Caco-2 (cell line): ENCODE data around the gene NFIA. TPM values are rescaled to one million over a fixed set of nuclear protein-coding genes. Genes with fewer than 3 reads are reported as not detected.

Source experiments
- BruUV-seq: library from RNA; stranded (reverse); fragments of 400-500 nt; replicated peaks from 2 replicates; lab custom pipeline; 2021; lab: Mats Ljungman, UMichigan
- CTCF ChIA-PET: fragments of 300-600 bp; sonication (Branson Sonifier 250); formaldehyde crosslinking; loops from one replicate; lab custom pipeline; 2022; ENCODE audit warnings: antibody characterized with exemption; lab: Charles Lee
- POLR2A ChIA-PET: fragments of 300-600 bp; sonication (Branson Sonifier 250); formaldehyde crosslinking; loops from one replicate; lab custom pipeline; 2022; ENCODE audit warnings: antibody characterized with exemption; lab: Charles Lee
- DNase-seq, 2 experiments: peaks; one replicate each; pipeline versions ENCODE4 v3.0.0 to v3.0.0-alpha.2; 2020 to 2022
- H3K27me3 ChIP-seq: replicated peaks from 2 replicates; pipeline ENCODE4 v1.6.0; 2011; ENCODE audit warnings: low read length; ENCODE audit not compliant: control insufficient read depth, insufficient read depth
- H3K36me3 ChIP-seq: 2 replicates; pipeline ENCODE4 v1.5.1; 2011; ENCODE audit warnings: low read length; ENCODE audit not compliant: control insufficient read depth, insufficient read depth
- H3K4me1 ChIP-seq: fragments of 250-450 bp; sonication (Bioruptor Pico); 2 replicates; pipeline ENCODE4 v1.5.1; 2020; ENCODE audit warnings: mild to moderate bottlenecking
- H3K4me3 ChIP-seq: 2 replicates; pipeline ENCODE4 v1.5.1; 2011; ENCODE audit warnings: low read depth, mild to moderate bottlenecking, control low read depth, low read length
- H3K9me3 ChIP-seq: fragments of 250-450 bp; sonication (Bioruptor Pico); 2 replicates; pipeline ENCODE4 v1.5.1; 2020; ENCODE audit warnings: mild to moderate bottlenecking, moderate library complexity
- H3K27ac Mint-ChIP-seq: one replicate; pipeline ENCODE4 v1.8.0; 2022; ENCODE audit warnings: mixed read lengths; ENCODE audit not compliant: unreplicated experiment
- H3K27me3 Mint-ChIP-seq: one replicate; pipeline ENCODE4 v1.8.0; 2022; ENCODE audit warnings: mixed read lengths; ENCODE audit not compliant: insufficient read depth, unreplicated experiment
- H3K36me3 Mint-ChIP-seq: one replicate; pipeline ENCODE4 v1.8.0; 2022; ENCODE audit warnings: mild to moderate bottlenecking, mixed read lengths; ENCODE audit not compliant: insufficient read depth, unreplicated experiment
- H3K4me1 Mint-ChIP-seq: one replicate; pipeline ENCODE4 v1.8.0; 2022; ENCODE audit warnings: low read depth, mixed read lengths; ENCODE audit not compliant: unreplicated experiment
- H3K4me3 Mint-ChIP-seq: one replicate; pipeline ENCODE4 v1.8.0; 2022; ENCODE audit warnings: mild to moderate bottlenecking, moderate library complexity, mixed read lengths; ENCODE audit not compliant: unreplicated experiment
- H3K9me3 Mint-ChIP-seq: one replicate; pipeline ENCODE4 v1.8.0; 2022; ENCODE audit warnings: mixed read lengths; ENCODE audit not compliant: unreplicated experiment
- CTCF ChIP-seq, 2 experiments: fragments of 200-600 bp in 1 of 2; IDR thresholded peaks; 1 replicate in 1 of 2; 2 replicates in 1 of 2; pipeline versions ENCODE4 v1.5.1 to v1.8.0; 2011 to 2022; ENCODE audit warnings: antibody characterized with exemption in 1 of 2, control low read depth in 1 of 2, inconsistent platforms in 1 of 2, low read depth in 1 of 2, low read length in 1 of 2, mild to moderate bottlenecking in 1 of 2, moderate library complexity in 1 of 2; ENCODE audit not compliant: insufficient read depth in 1 of 2, severe bottlenecking in 1 of 2, unreplicated experiment in 1 of 2
- intact Hi-C: fragments of 100-400 bp; cut with micrococcal nuclease; formaldehyde crosslinking; loops from one replicate; pipeline ENCODE4 v1.10.0; 2022; ENCODE audit not compliant: unreplicated experiment
- total RNA-seq: library from RNA; stranded (reverse); gene quantifications from 2 replicates; pipeline ENCODE4 v1.2.3, GENCODE V29; 2022

Gene NFIA
- total RNA-seq, 1 experiment from 2014 or later = 1.4 TPM

- Mint-ChIP-seq H3K27ac (no peak overlapping the region), H3K4me3 (no peak overlapping the region), H3K9me3 (no peaks in the 10 kb centered on the region), H3K36me3 (no peaks in the 10 kb centered on the region), H3K4me1 (no peaks in the 10 kb centered on the region), H3K27me3 (no peaks in the 10 kb centered on the region)
- Histone ChIP-seq H3K9me3 (no peaks in the 10 kb centered on the region), H3K4me1 (no peaks in the 10 kb centered on the region), H3K27me3 (no peaks in the 10 kb centered on the region), H3K36me3 (no peaks in the 10 kb centered on the region), H3K4me3 (no peak overlapping the region)
- TF ChIP-seq CTCF (IDR thresholded peaks at IDR 0.05; ENCODE audit: insufficient read depth in 1 of 2, low read depth in 1 of 2, low read length in 1 of 2, severe bottlenecking in 1 of 2, unreplicated experiment in 1 of 2) = no peak
- ChIA-PET POLR2A (no interaction called here), CTCF (no interaction called here)
- intact Hi-C loops = no loop called here
- BruUV-seq = no TSS peak
- no peak for DNase-seq
These were observed 25.3 kb downstream of the NFIA start for GRCh38 chr1:61107638-61108037.

- Histone ChIP-seq H3K4me1 (no peaks in the 10 kb centered on the region), H3K27me3 (no peaks in the 10 kb centered on the region), H3K9me3 (no peaks in the 10 kb centered on the region), H3K4me3 (no peak overlapping the region), H3K36me3 (no peaks in the 10 kb centered on the region)
- H3K9me3 Mint-ChIP-seq = peaks cover 10% of the 10 kb centered on the region
- POLR2A ChIA-PET = no interaction called here
- no peaks in the 10 kb centered on the region for H3K36me3 Mint-ChIP-seq
- peaks cover 7% of the 10 kb centered on the region for H3K4me1 Mint-ChIP-seq
- intact Hi-C loops = no loop called here
- no peak for DNase-seq
- CTCF ChIA-PET = no interaction called here
- BruUV-seq = no TSS peak
- no peak overlapping the region for H3K27ac Mint-ChIP-seq
- H3K4me3 Mint-ChIP-seq = no peak overlapping the region
- TF ChIP-seq CTCF (IDR thresholded peaks at IDR 0.05; ENCODE audit: insufficient read depth in 1 of 2, low read depth in 1 of 2, low read length in 1 of 2, severe bottlenecking in 1 of 2, unreplicated experiment in 1 of 2) = no peak
- no peaks in the 10 kb centered on the region for H3K27me3 Mint-ChIP-seq
These were observed 26.8 kb downstream of the NFIA start for GRCh38 chr1:61109158-61109557.

- Histone ChIP-seq H3K4me1 (peaks cover 5% of the 10 kb centered on the region; the same call in 1 of the 2 replicates), H3K36me3 (no peaks in the 10 kb centered on the region), H3K9me3 (no peaks in the 10 kb centered on the region), H3K4me3 (no peak overlapping the region), H3K27me3 (no peaks in the 10 kb centered on the region)
- Mint-ChIP-seq H3K27ac (no peak overlapping the region), H3K9me3 (peaks cover 10% of the 10 kb centered on the region), H3K4me3 (no peak overlapping the region), H3K27me3 (no peaks in the 10 kb centered on the region), H3K36me3 (no peaks in the 10 kb centered on the region), H3K4me1 (peaks cover 7% of the 10 kb centered on the region)
- no peak for DNase-seq
- TF ChIP-seq CTCF (IDR thresholded peaks at IDR 0.05; ENCODE audit: insufficient read depth in 1 of 2, low read depth in 1 of 2, low read length in 1 of 2, severe bottlenecking in 1 of 2, unreplicated experiment in 1 of 2) = no peak
- ChIA-PET CTCF (no interaction called here), POLR2A (no interaction called here)
- no TSS peak for BruUV-seq
- intact Hi-C loops = no loop called here
These were observed 27.5 kb downstream of the NFIA start for GRCh38 chr1:61109910-61110309.
